HCT116 (cell line): ENCODE measurements around the gene ARHGAP28. TPM values are rescaled to one million over a fixed set of nuclear protein-coding genes. Genes with fewer than 3 reads are reported as not detected.

Experiments
- ATAC-seq: fragments of 200-7000 bp; cut with Tn5 transposase; 2 replicates; pipeline ENCODE4 v1.9.1; 2020; ENCODE audit warnings: mild to moderate bottlenecking, moderate library complexity
- BruUV-seq: library from RNA; stranded (reverse); fragments of 400-500 nt; replicated peaks from 2 replicates; lab custom pipeline; 2021; lab: Mats Ljungman, UMichigan
- CTCF ChIA-PET: fragments of 300-600 bp; sonication (Branson Sonifier 250); formaldehyde crosslinking; loops from one replicate; lab custom pipeline; 2021; ENCODE audit warnings: antibody characterized with exemption; lab: Charles Lee
- POLR2A ChIA-PET: fragments of 300-600, 350-600 bp; sonication (Branson Sonifier 250); formaldehyde crosslinking; loops from one replicate; lab custom pipeline; 2021; ENCODE audit warnings: antibody characterized with exemption; lab: Charles Lee
- RAD21 ChIA-PET, 2 experiments: fragments of 300-600 bp; sonication (Branson Sonifier 250); formaldehyde crosslinking; loops; one replicate each; lab custom pipeline; 2023; ENCODE audit warnings: low total read pairs in 2 of 2; ENCODE audit not compliant: uncharacterized antibody in 2 of 2, unreplicated experiment in 2 of 2, low non-redundant PET in 1 of 2; lab: Charles Lee
- DNase-seq: peaks from one replicate; pipeline ENCODE4 v3.0.0-alpha.2; 2010; ENCODE audit warnings: low read depth, low spot score
- H2AFZ ChIP-seq: fragments of 200-600 bp; shearing (Covaris generic), sonication (generic); 2 replicates; pipeline ENCODE4 v1.6.1; 2017; ENCODE audit warnings: low read depth, mixed run types, mixed read lengths, antibody characterized with exemption, low read length; ENCODE audit not compliant: poor library complexity, severe bottlenecking
- H3K27ac ChIP-seq: 2 replicates; pipeline ENCODE4 v1.5.1; 2012; ENCODE audit warnings: low read depth, low read length
- H3K27me3 ChIP-seq: fragments of 200-600 bp; sonication (generic); 2 replicates; pipeline ENCODE4 v1.6.1; 2016; ENCODE audit warnings: mixed run types, low read length, mixed read lengths; ENCODE audit not compliant: insufficient read depth
- H3K36me3 ChIP-seq, 2 experiments: fragments of 200-500 bp in 1 of 2; fragments of 200-600 bp in 1 of 2; sonication (Bioruptor generic) in 1 of 2; sonication (generic) in 1 of 2; 2 replicates each; pipeline versions ENCODE4 v1.5.1 to v1.6.1; 2014 to 2016; ENCODE audit warnings: low read length in 2 of 2, inconsistent platforms in 1 of 2, mixed read lengths in 1 of 2, mixed run types in 1 of 2; ENCODE audit not compliant: insufficient read depth in 2 of 2, control insufficient read depth in 1 of 2
- H3K4me1 ChIP-seq, 2 experiments: fragments of 200-600 bp in 1 of 2; sonication (generic) in 1 of 2; 2 replicates each; pipeline versions ENCODE4 v1.5.1 to v1.6.1; 2012 to 2017; ENCODE audit warnings: low read length in 2 of 2, inconsistent platforms in 1 of 2, mild to moderate bottlenecking in 1 of 2, mixed read lengths in 1 of 2, mixed run types in 1 of 2, moderate library complexity in 1 of 2; ENCODE audit not compliant: insufficient read depth in 2 of 2, control insufficient read depth in 1 of 2
- H3K4me2 ChIP-seq: fragments of 200-600 bp; sonication (generic); 2 replicates; pipeline ENCODE4 v1.6.1; 2017; ENCODE audit warnings: mixed run types, low read length, mixed read lengths
- H3K4me3 ChIP-seq, 2 experiments: fragments of 200-600 bp in 1 of 2; sonication (generic) in 1 of 2; replicated peaks in 1 of 2; 2 replicates each; pipeline ENCODE4 v1.5.1; 2011 to 2016; ENCODE audit warnings: low read length in 2 of 2, control low read depth in 1 of 2, low read depth in 1 of 2, mild to moderate bottlenecking in 1 of 2, mixed read lengths in 1 of 2, mixed run types in 1 of 2
- H3K79me2 ChIP-seq: fragments of 200-600 bp; sonication (generic); 2 replicates; pipeline ENCODE4 v1.6.1; 2017; ENCODE audit warnings: mild to moderate bottlenecking, mixed run types, low read length, moderate library complexity, mixed read lengths; ENCODE audit not compliant: insufficient read depth
- H3K9ac ChIP-seq: fragments of 200-600 bp; sonication (generic); 2 replicates; pipeline ENCODE4 v1.6.1; 2016; ENCODE audit warnings: low read length, mixed read lengths
- H3K9me2 ChIP-seq: fragments of 200-600 bp; sonication (generic), shearing (Covaris generic); 2 replicates; pipeline ENCODE4 v1.6.1; 2017; ENCODE audit warnings: mixed run types, mild to moderate bottlenecking, moderate library complexity; ENCODE audit not compliant: insufficient read depth
- H3K9me3 ChIP-seq, 2 experiments: fragments of 200-500 bp in 1 of 2; fragments of 200-600 bp in 1 of 2; sonication (Bioruptor generic) in 1 of 2; sonication (generic) in 1 of 2; 2 replicates each; pipeline ENCODE4 v1.6.1; 2014 to 2017; ENCODE audit warnings: low read length in 2 of 2, mixed read lengths in 2 of 2, inconsistent platforms in 1 of 2, low read depth in 1 of 2, mild to moderate bottlenecking in 1 of 2, mixed run types in 1 of 2, moderate library complexity in 1 of 2; ENCODE audit not compliant: control insufficient read depth in 1 of 2, insufficient read depth in 1 of 2
- H4K20me1 ChIP-seq: fragments of 200-600 bp; sonication (generic), shearing (Covaris generic); 2 replicates; pipeline ENCODE4 v1.6.1; 2017; ENCODE audit warnings: mixed run types, mild to moderate bottlenecking, moderate library complexity; ENCODE audit not compliant: insufficient read depth
- ATF3 ChIP-seq: IDR thresholded peaks from 2 replicates; pipeline ENCODE4 v1.6.1; 2012
- CBX3 ChIP-seq: IDR thresholded peaks from 2 replicates; pipeline ENCODE4 v1.6.1; 2012; ENCODE audit warnings: low read depth
- CEBPB ChIP-seq: IDR thresholded peaks from 2 replicates; pipeline ENCODE4 v1.6.1; 2012; ENCODE audit warnings: low read depth
- CTCF ChIP-seq, 3 experiments: fragments of 200-600 bp in 1 of 3; sonication (generic) in 1 of 3; IDR thresholded peaks in 2 of 3; conservative IDR thresholded peaks in 1 of 3; 2 replicates each; pipeline ENCODE4 v1.5.1; 2012 to 2017; ENCODE audit warnings: low read depth in 2 of 3, low read length in 2 of 3, antibody characterized with exemption in 1 of 3, borderline replicate concordance in 1 of 3, control low read depth in 1 of 3, mild to moderate bottlenecking in 1 of 3, mixed read lengths in 1 of 3, mixed run types in 1 of 3, moderate library complexity in 1 of 3; ENCODE audit not compliant: insufficient read depth in 1 of 3
- EGR1 ChIP-seq: IDR thresholded peaks from 2 replicates; pipeline ENCODE4 v1.6.1; 2012; ENCODE audit warnings: low read depth
- ELF1 ChIP-seq: IDR thresholded peaks from 2 replicates; pipeline ENCODE4 v1.6.1; 2012; ENCODE audit warnings: low read depth, borderline replicate concordance
- EZH2 ChIP-seq: fragments of 200-600 bp; sonication (generic); IDR thresholded peaks from 2 replicates; pipeline ENCODE4 v1.6.1; 2017; ENCODE audit warnings: antibody characterized with exemption, mixed run types
- FOSL1 ChIP-seq: IDR thresholded peaks from 2 replicates; pipeline ENCODE4 v1.6.1; 2012; ENCODE audit warnings: low read depth
- JUND ChIP-seq: IDR thresholded peaks from 2 replicates; pipeline ENCODE4 v1.6.1; 2012
- MAX ChIP-seq: IDR thresholded peaks from 2 replicates; pipeline ENCODE4 v1.6.1; 2012
- POLR2A ChIP-seq: IDR thresholded peaks from 2 replicates; pipeline ENCODE4 v1.7.0; 2011; ENCODE audit warnings: borderline replicate concordance; ENCODE audit not compliant: insufficient read depth, insufficient read length; ENCODE audit errors: extremely low read depth
- POLR2AphosphoS5 ChIP-seq: IDR thresholded peaks from 2 replicates; pipeline ENCODE4 v1.6.1; 2011; ENCODE audit warnings: mild to moderate bottlenecking, low read depth, low read length, moderate library complexity
- RAD21 ChIP-seq: IDR thresholded peaks from 2 replicates; pipeline ENCODE4 v1.6.1; 2012; ENCODE audit warnings: low read depth, mild to moderate bottlenecking
- REST ChIP-seq: IDR thresholded peaks from 2 replicates; pipeline ENCODE4 v1.6.1; 2012; ENCODE audit warnings: low read depth
- SIN3A ChIP-seq: IDR thresholded peaks from 2 replicates; pipeline ENCODE4 v1.6.1; 2012; ENCODE audit warnings: low read depth
- TCF7L2 ChIP-seq: IDR thresholded peaks from 2 replicates; pipeline ENCODE4 v1.7.0; 2011; ENCODE audit warnings: borderline replicate concordance, inconsistent platforms; ENCODE audit not compliant: insufficient read depth, insufficient read length; ENCODE audit errors: extremely low read depth
- YY1 ChIP-seq: IDR thresholded peaks from 2 replicates; pipeline ENCODE4 v1.6.1; 2011; ENCODE audit warnings: low read length, low read depth, moderate library complexity, mild to moderate bottlenecking; ENCODE audit not compliant: insufficient replicate concordance; ENCODE audit errors: extremely low read depth
- ZBTB33 ChIP-seq: IDR thresholded peaks from 2 replicates; pipeline ENCODE4 v1.6.1; 2011; ENCODE audit warnings: mild to moderate bottlenecking, low read length, moderate library complexity; ENCODE audit not compliant: insufficient replicate concordance; ENCODE audit errors: extremely low read depth
- ZFX ChIP-seq: fragments of 450-650 bp; IDR thresholded peaks from 2 replicates; pipeline ENCODE4 v1.6.1; 2017
- ZNF274 ChIP-seq: fragments of 200-500 bp; sonication (Bioruptor generic); IDR thresholded peaks from 2 replicates; pipeline ENCODE4 v1.6.1; 2014; ENCODE audit warnings: mild to moderate bottlenecking, low read depth, low read length, inconsistent platforms
- intact Hi-C: fragments of 100-400 bp; cut with micrococcal nuclease; formaldehyde crosslinking; loops from 2 replicates; pipeline ENCODE4 v1.10.0; 2022
- total RNA-seq: library from RNA; stranded (reverse); gene quantifications from one replicate; pipeline ENCODE4 v1.2.1, GENCODE V29; 2021; ENCODE audit not compliant: unreplicated experiment

Gene ARHGAP28
- total RNA-seq, 1 experiment from 2014 or later, result not detected

GRCh38 chr18:6711467-6711866 is 18.0 kb upstream of the ARHGAP28 start:
- CTCF ChIA-PET, result no interaction called here
- no peaks in the 10 kb centered on the region for H3K79me2 ChIP-seq
- no peak overlapping the region for H3K27ac ChIP-seq
- H3K4me1 ChIP-seq, result no peaks in the 10 kb centered on the region
- H2AFZ ChIP-seq, result no peak overlapping the region
- no peak for DNase-seq
- BruUV-seq, result no TSS peak
- intact Hi-C loops, result no loop called here
- H3K27me3 ChIP-seq, result no peaks in the 10 kb centered on the region
- H3K36me3 ChIP-seq, result no peaks in the 10 kb centered on the region
- H4K20me1 ChIP-seq, result no peaks in the 10 kb centered on the region
- H3K9me3 ChIP-seq, result peaks cover 8 to 12% of the 10 kb centered on the region in 2 experiments; a peak in 2 of 4 replicates
- no peak for TF ChIP-seq ZFX
- no peak for TF ChIP-seq ZNF274
- no peak for TF ChIP-seq TCF7L2
- TF ChIP-seq SIN3A, result no peak
- TF ChIP-seq POLR2A, result no peak
- no peak for TF ChIP-seq RAD21
- no peak for TF ChIP-seq REST
- no peak for TF ChIP-seq CEBPB
- TF ChIP-seq YY1, result no peak
- no peak for TF ChIP-seq MAX
- no peak for TF ChIP-seq JUND
- TF ChIP-seq FOSL1, result no peak
- no peak for TF ChIP-seq EZH2
- TF ChIP-seq POLR2AphosphoS5, result no peak
- TF ChIP-seq ATF3, result no peak
- TF ChIP-seq CTCF (IDR thresholded peaks at IDR 0.05 in 2 of 3, conservative IDR thresholded peaks at IDR 0.05 in 1 of 3; ENCODE audit: borderline replicate concordance in 1 of 3, insufficient read depth in 1 of 3, low read depth in 2 of 3, low read length in 2 of 3), result no peak
- no peak for TF ChIP-seq EGR1
- no peak for TF ChIP-seq CBX3
- no peak for TF ChIP-seq ZBTB33
- TF ChIP-seq ELF1, result no peak
- no peak for ATAC-seq
- no peak overlapping the region for H3K4me3 ChIP-seq
- RAD21 ChIA-PET, result no interaction called here
- no peaks in the 10 kb centered on the region for H3K9me2 ChIP-seq
- no peak overlapping the region for H3K4me2 ChIP-seq
- H3K9ac ChIP-seq, result no peak overlapping the region
- POLR2A ChIA-PET, result no interaction called here
